ENCODE measurements around the gene PUM1.

DNA sequence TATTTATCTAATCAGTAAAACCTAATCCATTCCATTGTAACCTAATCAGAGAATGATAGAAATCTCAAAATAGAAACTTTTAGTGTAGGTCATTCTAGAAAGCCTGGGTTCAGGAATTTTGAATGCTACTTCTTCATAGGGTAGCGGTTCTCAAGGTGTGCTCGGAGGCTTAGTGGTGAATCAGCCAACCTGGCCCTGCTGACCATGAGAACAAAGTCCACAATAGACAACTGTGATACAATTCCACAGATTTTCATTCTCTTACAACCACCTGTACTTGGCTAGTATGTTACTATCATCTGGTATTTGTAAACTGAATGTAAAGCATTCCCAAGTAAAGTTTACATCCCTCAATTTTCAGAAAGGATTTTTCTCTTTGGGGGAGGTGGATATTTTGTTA is 7.5 kb upstream of the PUM1 start:
- TF ChIP-seq, protein P1, sequence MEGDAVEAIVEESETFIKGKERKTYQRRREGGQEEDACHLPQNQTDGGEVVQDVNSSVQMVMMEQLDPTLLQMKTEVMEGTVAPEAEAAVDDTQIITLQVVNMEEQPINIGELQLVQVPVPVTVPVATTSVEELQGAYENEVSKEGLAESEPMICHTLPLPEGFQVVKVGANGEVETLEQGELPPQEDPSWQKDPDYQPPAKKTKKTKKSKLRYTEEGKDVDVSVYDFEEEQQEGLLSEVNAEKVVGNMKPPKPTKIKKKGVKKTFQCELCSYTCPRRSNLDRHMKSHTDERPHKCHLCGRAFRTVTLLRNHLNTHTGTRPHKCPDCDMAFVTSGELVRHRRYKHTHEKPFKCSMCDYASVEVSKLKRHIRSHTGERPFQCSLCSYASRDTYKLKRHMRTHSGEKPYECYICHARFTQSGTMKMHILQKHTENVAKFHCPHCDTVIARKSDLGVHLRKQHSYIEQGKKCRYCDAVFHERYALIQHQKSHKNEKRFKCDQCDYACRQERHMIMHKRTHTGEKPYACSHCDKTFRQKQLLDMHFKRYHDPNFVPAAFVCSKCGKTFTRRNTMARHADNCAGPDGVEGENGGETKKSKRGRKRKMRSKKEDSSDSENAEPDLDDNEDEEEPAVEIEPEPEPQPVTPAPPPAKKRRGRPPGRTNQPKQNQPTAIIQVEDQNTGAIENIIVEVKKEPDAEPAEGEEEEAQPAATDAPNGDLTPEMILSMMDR (IDR thresholded peaks at IDR 0.05; ENCODE audit: control extremely low read depth in 1 of 3, insufficient read depth in 1 of 3, low read depth in 1 of 3, low read length in 3 of 3) = no peak
- no peak for TF ChIP-seq CREB1 (IDR thresholded peaks at IDR 0.05)

All from H1 (cell line).